Dedifferentiated amniotic fluid mesenchymal stem cell (primary cell): ENCODE measurements around the gene NMD3.
"Not testable (repeated sequence)": the region's sequence is repeated elsewhere in the genome, so short reads cannot be mapped to it uniquely, and the experiment has no call there.

Experiments used
- DNase-seq: peaks from one replicate; pipeline ENCODE4 v3.0.0-alpha.2; 2016; ENCODE audit errors: extremely low spot score

The NMD3 gene

GRCh38 chr3:161275919-161276318 lies 54.8 kb downstream of the NMD3 start:
- DNase-seq, result no peak

GRCh38 chr3:161282387-161282786 lies 61.3 kb downstream of the NMD3 start:
- not testable (repeated sequence) for DNase-seq

- peak; percentile 47 for DNase-seq
Measured at GRCh38 chr3:161284989-161285388, 63.9 kb downstream of the NMD3 start.

GRCh38 chr3:161289174-161289573 lies 68.1 kb downstream of the NMD3 start:
- DNase-seq, result no peak

GRCh38 chr3:161291191-161291901 lies 70.2 kb downstream of the NMD3 start:
- no peak for DNase-seq

GRCh38 chr3:161293381-161293780 lies 72.3 kb downstream of the NMD3 start:
- DNase-seq, result no peak

GRCh38 chr3:161295325-161295724 lies 74.2 kb downstream of the NMD3 start:
- DNase-seq, result no peak

GRCh38 chr3:161296814-161297213 lies 75.7 kb downstream of the NMD3 start:
- DNase-seq, result no peak
